ENCODE results near the gene IZUMO1R. TPM values are rescaled to one million over a fixed set of nuclear protein-coding genes. Genes with fewer than 3 reads are reported as not detected.
"Not testable (repeated sequence)": the region's sequence is repeated elsewhere in the genome, so short reads cannot be mapped to it uniquely, and the experiment has no call there.

IZUMO1R gene
- total RNA-seq, 4 donors from 2014 or later = not detected

- no peak for TF ChIP-seq CTCF (IDR thresholded peaks at IDR 0.05)
- ATAC-seq (ENCODE audit: low FRiP score) (no peak), DNase-seq (ENCODE audit: low spot score) (no peak)
Measured at GRCh38 chr11:94338651-94339050, 34.3 kb downstream of the IZUMO1R start.

- ATAC-seq (ENCODE audit: low FRiP score) = no peak
- no peak for TF ChIP-seq CTCF (IDR thresholded peaks at IDR 0.05)
- DNase-seq (ENCODE audit: low spot score) = no peak
Measured at GRCh38 chr11:94342250-94342649, 37.9 kb downstream of the IZUMO1R start.

GRCh38 chr11:94343495-94343894 is 39.1 kb downstream of the IZUMO1R start:
- no peak for DNase-seq (ENCODE audit: low spot score)
- no peak for TF ChIP-seq CTCF (IDR thresholded peaks at IDR 0.05)
- no peak for ATAC-seq (ENCODE audit: low FRiP score)

- DNase-seq (ENCODE audit: low spot score); ATAC-seq (ENCODE audit: low FRiP score): not testable (repeated sequence)
Measured at GRCh38 chr11:94346311-94346710, 41.9 kb downstream of the IZUMO1R start.

GRCh38 chr11:94350850-94351563 is 46.6 kb downstream of the IZUMO1R start:
- not testable (repeated sequence) for ATAC-seq (ENCODE audit: low FRiP score); DNase-seq (ENCODE audit: low spot score)

Other genes with a start within 250 kb of the IZUMO1R start
- 10 to 100 TPM; 16.7 to 77.6 (median 30.4) TPM for gene PANX1, start 175.7 kb upstream of the IZUMO1R start, total RNA-seq
- under 1 TPM in 1 of 4 donors, not detected in 3; 0.09 TPM for gene GPR83, start 96.8 kb downstream of the IZUMO1R start, total RNA-seq
- gene MRE11, start 189.3 kb downstream of the IZUMO1R start, total RNA-seq = 10 to 100 TPM; 10.4 to 21.0 (median 14.4) TPM
- gene ANKRD49, start 189.4 kb downstream of the IZUMO1R start, total RNA-seq = 10 to 100 TPM in 2 of 4 donors, 1 to 10 TPM in 2; 7.2 to 25.2 (median 9.3) TPM
- gene C11orf97, start 207.9 kb downstream of the IZUMO1R start, total RNA-seq = not detected
- 1 to 10 TPM; 4.2 to 7.4 (median 6.9) TPM for gene FUT4, start 239.3 kb downstream of the IZUMO1R start, total RNA-seq

Measured in omental fat pad (tissue), 4 donors.